ENCODE measurements around the gene MAGI2. TPM values are rescaled to one million over a fixed set of nuclear protein-coding genes. Genes with fewer than 3 reads are reported as not detected.

Gene MAGI2
- total RNA-seq, 2 donors from 2014 or later = 18.3 to 31.8 TPM

- no peaks in the 10 kb centered on the region for H3K36me3 ChIP-seq
- H3K27ac ChIP-seq = no peak overlapping the region
- H3K9me3 ChIP-seq = no peaks in the 10 kb centered on the region
- no peak overlapping the region for H3K4me3 ChIP-seq
- ATAC-seq (ENCODE audit: insufficient number of reproducible peaks, low FRiP score, low read depth) = no peak
- DNase-seq (ENCODE audit: low spot score) = no peak
- H3K4me1 ChIP-seq (ENCODE audit: control insufficient read depth in 1 of 2, low read depth in 2 of 2) = no peaks in the 10 kb centered on the region
- H3K27me3 ChIP-seq (replicated peaks; ENCODE audit: insufficient read depth) = no peaks in the 10 kb centered on the region
- TF ChIP-seq, protein P1, sequence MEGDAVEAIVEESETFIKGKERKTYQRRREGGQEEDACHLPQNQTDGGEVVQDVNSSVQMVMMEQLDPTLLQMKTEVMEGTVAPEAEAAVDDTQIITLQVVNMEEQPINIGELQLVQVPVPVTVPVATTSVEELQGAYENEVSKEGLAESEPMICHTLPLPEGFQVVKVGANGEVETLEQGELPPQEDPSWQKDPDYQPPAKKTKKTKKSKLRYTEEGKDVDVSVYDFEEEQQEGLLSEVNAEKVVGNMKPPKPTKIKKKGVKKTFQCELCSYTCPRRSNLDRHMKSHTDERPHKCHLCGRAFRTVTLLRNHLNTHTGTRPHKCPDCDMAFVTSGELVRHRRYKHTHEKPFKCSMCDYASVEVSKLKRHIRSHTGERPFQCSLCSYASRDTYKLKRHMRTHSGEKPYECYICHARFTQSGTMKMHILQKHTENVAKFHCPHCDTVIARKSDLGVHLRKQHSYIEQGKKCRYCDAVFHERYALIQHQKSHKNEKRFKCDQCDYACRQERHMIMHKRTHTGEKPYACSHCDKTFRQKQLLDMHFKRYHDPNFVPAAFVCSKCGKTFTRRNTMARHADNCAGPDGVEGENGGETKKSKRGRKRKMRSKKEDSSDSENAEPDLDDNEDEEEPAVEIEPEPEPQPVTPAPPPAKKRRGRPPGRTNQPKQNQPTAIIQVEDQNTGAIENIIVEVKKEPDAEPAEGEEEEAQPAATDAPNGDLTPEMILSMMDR (IDR thresholded peaks at IDR 0.05) = no peak
These were observed 1138.3 kb downstream of the MAGI2 start for GRCh38 chr7:78315119-78315518.

- no peak overlapping the region for H3K27ac ChIP-seq
- no peaks in the 10 kb centered on the region for H3K9me3 ChIP-seq
- TF ChIP-seq, protein P1 (IDR thresholded peaks at IDR 0.05) = no peak
- DNase-seq (ENCODE audit: low spot score) (no peak), ATAC-seq (ENCODE audit: insufficient number of reproducible peaks, low FRiP score, low read depth) (no peak)
- no peaks in the 10 kb centered on the region for H3K4me1 ChIP-seq (ENCODE audit: control insufficient read depth in 1 of 2, low read depth in 2 of 2)
- H3K27me3 ChIP-seq (replicated peaks; ENCODE audit: insufficient read depth) = no peaks in the 10 kb centered on the region
- H3K4me3 ChIP-seq = no peak overlapping the region
- H3K36me3 ChIP-seq = no peaks in the 10 kb centered on the region
These were observed 1142.3 kb downstream of the MAGI2 start for GRCh38 chr7:78311181-78311580.

DNA sequence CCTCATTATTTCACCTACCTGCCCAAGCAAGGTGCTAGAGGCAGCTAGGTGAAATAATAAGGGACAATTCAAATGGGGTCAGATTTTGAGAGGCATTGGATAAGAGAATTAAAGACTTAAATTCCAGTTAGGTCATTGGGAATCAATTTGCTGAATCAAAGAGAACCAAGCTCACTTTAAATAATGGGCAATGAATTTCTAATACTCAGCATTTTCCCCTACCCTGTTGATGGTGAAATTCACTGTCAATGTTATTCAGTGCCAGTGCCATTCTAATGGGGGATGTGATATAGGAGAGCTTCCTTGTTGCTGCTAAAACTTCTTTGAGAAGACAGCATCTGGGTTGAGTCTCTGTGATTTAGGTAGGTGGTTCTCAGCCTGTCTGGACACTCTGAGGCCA, 1145.6 kb downstream of the MAGI2 start:
- no peak for ATAC-seq (ENCODE audit: insufficient number of reproducible peaks, low FRiP score, low read depth)
- Histone ChIP-seq H3K9me3 (no peaks in the 10 kb centered on the region), H3K27ac (no peak overlapping the region), H3K36me3 (no peaks in the 10 kb centered on the region), H3K4me3 (no peak overlapping the region), H3K27me3 (replicated peaks; ENCODE audit: insufficient read depth) (no peaks in the 10 kb centered on the region), H3K4me1 (ENCODE audit: control insufficient read depth in 1 of 2, low read depth in 2 of 2) (no peaks in the 10 kb centered on the region)
- DNase-seq (ENCODE audit: low spot score) = no peak
- TF ChIP-seq, protein P1 (IDR thresholded peaks at IDR 0.05) = no peak

- H3K4me1 ChIP-seq (ENCODE audit: control insufficient read depth in 1 of 2, low read depth in 2 of 2) = no peaks in the 10 kb centered on the region
- no peaks in the 10 kb centered on the region for H3K36me3 ChIP-seq
- no peaks in the 10 kb centered on the region for H3K9me3 ChIP-seq
- DNase-seq (ENCODE audit: low spot score) = no peak
- H3K4me3 ChIP-seq = no peak overlapping the region
- no peaks in the 10 kb centered on the region for H3K27me3 ChIP-seq (replicated peaks; ENCODE audit: insufficient read depth)
- TF ChIP-seq, protein P1 (IDR thresholded peaks at IDR 0.05) = no peak
- no peak overlapping the region for H3K27ac ChIP-seq
- no peak for ATAC-seq (ENCODE audit: insufficient number of reproducible peaks, low FRiP score, low read depth)
These were observed 1146.8 kb downstream of the MAGI2 start for GRCh38 chr7:78306634-78307033.

- Histone ChIP-seq H3K4me3 (no peak overlapping the region), H3K9me3 (no peaks in the 10 kb centered on the region), H3K27ac (no peak overlapping the region), H3K36me3 (no peaks in the 10 kb centered on the region), H3K4me1 (ENCODE audit: control insufficient read depth in 1 of 2, low read depth in 2 of 2) (no peaks in the 10 kb centered on the region), H3K27me3 (replicated peaks; ENCODE audit: insufficient read depth) (no peaks in the 10 kb centered on the region)
- ATAC-seq (ENCODE audit: insufficient number of reproducible peaks, low FRiP score, low read depth) (no peak), DNase-seq (ENCODE audit: low spot score) (no peak)
- TF ChIP-seq, protein P1 (IDR thresholded peaks at IDR 0.05) = no peak
These were observed 1152.1 kb downstream of the MAGI2 start for GRCh38 chr7:78301407-78301806.
